ENCODE measurements around the gene PRPSAP2.
"Not testable (repeated sequence)": the region's sequence is repeated elsewhere in the genome, so short reads cannot be mapped to it uniquely, and the experiment has no call there.

PRPSAP2 gene

GRCh38 chr17:18891541-18891940, 33.6 kb downstream of the PRPSAP2 start:
- DNase-seq: no peak

DNA sequence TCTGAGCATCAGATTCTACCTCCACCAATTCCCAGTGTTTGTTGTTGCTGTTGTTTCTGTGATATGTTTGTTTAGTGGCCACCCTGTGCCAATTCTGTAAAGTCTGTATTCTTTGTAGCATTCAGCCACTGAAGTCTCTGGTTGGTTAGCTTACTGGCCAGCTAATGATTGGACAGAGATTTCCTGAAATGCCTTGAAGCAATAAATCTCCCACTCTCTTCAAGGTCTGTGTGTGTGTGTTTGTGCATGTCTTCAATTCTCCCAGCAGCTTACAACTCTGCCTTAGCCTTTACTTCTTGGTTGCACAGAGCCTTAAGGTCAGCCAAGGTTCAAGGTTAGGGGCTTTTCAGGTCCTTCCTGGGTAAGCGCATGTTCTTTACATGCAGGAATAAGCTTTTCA, 38.2 kb downstream of the PRPSAP2 start:
- DNase-seq: no peak

- DNase-seq: no peak
These were observed 39.0 kb downstream of the PRPSAP2 start for GRCh38 chr17:18896947-18897346.

DNA sequence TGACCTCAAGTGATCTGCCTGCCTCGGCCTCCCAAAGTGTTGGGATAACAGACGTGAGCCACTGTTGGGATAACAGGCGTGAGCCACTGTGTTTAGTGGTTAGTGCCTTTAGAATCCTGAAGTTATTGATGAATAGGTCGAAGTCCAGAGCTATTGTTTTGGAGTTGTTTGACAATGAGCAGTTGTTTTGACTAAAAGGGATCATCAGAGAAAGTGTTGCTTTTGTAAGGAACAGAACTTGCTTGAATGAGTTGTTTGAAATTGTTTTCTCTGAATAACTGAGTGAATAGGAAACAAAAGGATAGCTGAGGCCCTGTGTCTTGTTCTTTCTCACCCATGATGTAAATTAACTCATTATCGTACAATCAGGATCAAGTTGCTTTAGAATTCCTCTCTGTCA, 46.6 kb downstream of the PRPSAP2 start:
- DNase-seq: no peak

DNA sequence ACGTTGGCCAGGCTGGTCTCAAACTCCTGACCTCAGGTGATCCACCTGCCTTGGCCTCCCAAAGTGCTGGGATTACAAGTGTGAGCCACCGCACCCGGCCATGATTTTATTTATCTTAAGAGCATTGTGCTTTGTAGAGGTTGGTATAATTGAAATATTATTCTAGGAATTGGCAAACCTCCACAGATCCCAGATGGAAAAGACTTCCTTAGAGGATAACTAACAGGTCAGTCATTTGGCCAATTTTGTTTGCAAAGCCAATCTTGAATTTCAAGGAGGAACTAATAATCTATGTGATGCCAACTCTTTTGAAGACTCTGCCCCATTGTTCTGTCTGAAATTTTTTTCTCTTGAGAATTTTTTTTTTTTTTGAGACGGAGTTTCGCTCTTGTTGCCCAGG, 47.3 kb downstream of the PRPSAP2 start:
- DNase-seq: no peak

DNA sequence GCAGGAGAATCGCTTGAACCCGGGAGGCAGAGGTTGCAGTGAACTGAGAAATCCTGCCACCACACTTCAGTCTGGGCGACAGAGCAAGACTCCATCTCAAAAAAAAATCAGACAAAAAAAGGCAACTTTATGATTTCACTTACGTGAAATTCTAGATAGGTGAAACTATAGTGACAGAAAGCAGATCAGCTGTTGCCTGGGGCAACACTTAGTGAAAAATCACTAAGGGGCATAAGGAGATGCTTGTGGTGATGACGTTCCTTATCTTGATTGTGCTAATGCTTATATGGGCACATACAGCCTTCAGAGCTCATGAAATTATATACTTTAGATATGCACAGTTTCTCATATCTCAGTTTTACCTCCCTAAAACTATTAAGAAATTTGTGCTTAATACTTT, 52.4 kb downstream of the PRPSAP2 start:
- no peak for DNase-seq

DNA sequence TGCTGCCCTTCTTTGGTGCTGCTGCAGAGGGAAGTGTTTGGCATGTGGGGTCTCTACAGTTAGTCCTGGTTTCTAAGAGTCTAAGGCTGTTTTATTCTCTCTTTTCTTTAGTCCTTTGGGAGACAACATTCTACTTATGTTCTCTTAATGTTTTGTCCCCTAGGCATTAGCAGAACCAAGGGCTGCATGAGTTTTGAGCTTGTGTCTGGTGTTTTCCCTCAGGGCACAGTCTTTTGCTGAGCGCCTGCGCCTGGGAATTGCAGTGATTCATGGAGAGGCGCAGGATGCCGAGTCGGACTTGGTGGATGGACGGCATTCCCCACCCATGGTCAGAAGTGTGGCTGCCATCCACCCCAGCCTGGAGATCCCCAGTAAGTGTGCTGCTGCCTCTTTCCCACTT, 53.0 kb downstream of the PRPSAP2 start:
- no peak for DNase-seq

- no peak for DNase-seq
These were observed 59.0 kb downstream of the PRPSAP2 start for GRCh38 chr17:18916816-18917500.

GRCh38 chr17:18917506-18918032, 59.6 kb downstream of the PRPSAP2 start:
- no peak for DNase-seq

- no peak for DNase-seq
These were observed 62.0 kb downstream of the PRPSAP2 start for GRCh38 chr17:18919963-18920362.

DNA sequence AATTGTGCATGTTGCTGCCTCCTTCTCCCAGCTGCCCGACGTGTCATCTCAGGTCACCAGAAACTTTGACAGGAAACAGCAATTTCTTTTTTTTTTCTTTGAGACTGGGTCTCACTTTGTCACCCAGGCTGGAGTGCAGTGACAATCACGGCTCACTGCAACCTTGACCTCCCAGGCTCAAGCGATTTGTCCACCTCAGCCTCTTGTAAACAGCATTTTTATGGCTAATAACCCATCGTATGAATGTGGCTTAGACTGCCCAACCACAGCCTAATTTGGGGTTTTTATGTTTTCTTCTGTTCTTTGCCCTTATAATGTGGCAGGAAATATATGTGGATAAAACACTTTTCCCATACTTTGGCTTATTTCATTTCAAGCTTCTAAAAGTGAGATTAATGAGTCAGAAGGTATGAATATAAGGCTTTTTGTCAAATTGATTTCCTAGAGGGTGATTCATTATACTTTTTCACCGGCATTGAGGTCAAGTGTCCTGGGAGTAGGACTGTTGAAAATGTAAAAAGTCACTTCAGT, 63.0 kb downstream of the PRPSAP2 start:
- DNase-seq: no peak

GRCh38 chr17:18921485-18921884, 63.6 kb downstream of the PRPSAP2 start:
- no peak for DNase-seq

- no peak for DNase-seq
These were observed 64.1 kb downstream of the PRPSAP2 start for GRCh38 chr17:18921912-18922451.

DNA sequence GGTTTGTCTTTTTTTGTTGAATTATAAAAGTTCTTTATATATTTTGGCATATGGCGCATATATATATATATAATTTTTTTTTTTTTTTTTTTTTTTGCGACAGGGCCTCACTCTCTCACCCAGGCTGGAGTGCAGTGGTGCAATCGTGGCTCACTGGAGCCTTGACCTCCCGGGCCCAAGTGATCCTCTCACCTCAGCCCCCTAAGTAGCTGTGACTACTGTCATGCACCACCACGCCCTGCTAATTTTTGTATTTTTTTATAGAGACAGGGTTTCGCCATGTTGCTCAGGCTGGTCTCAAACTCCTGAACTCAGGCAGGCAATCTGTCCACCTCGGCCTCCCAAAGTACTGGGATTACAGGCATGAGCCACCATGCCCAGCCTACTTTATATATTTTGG, 64.7 kb downstream of the PRPSAP2 start:
- DNase-seq: not testable (repeated sequence)

GRCh38 chr17:18925187-18925586, 67.3 kb downstream of the PRPSAP2 start:
- no peak for DNase-seq

DNA sequence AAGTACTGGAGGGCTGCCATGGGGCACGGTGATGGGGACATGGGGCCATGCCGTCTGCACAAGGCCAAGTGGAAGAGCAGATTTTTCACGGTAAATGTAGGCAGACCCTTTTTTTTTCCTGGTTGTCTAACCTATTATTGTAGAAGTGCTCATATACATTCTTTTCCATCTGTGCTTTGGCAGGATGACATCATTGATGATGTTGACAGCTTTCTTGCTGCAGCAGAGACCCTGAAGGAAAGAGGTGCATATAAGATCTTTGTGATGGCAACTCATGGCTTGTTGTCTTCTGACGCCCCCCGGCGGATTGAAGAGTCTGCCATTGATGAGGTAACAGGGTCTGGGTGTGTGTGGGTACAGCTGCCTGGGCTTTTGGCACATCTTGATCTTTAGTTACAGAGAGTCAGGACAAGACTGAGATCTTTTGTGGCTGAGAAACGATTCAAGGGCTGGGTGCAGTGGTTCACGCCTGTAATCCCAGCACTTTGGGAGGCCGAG, 70.7 kb downstream of the PRPSAP2 start:
- no peak for DNase-seq

GRCh38 chr17:18932360-18933055, 74.6 kb downstream of the PRPSAP2 start:
- no peak for DNase-seq

DNA sequence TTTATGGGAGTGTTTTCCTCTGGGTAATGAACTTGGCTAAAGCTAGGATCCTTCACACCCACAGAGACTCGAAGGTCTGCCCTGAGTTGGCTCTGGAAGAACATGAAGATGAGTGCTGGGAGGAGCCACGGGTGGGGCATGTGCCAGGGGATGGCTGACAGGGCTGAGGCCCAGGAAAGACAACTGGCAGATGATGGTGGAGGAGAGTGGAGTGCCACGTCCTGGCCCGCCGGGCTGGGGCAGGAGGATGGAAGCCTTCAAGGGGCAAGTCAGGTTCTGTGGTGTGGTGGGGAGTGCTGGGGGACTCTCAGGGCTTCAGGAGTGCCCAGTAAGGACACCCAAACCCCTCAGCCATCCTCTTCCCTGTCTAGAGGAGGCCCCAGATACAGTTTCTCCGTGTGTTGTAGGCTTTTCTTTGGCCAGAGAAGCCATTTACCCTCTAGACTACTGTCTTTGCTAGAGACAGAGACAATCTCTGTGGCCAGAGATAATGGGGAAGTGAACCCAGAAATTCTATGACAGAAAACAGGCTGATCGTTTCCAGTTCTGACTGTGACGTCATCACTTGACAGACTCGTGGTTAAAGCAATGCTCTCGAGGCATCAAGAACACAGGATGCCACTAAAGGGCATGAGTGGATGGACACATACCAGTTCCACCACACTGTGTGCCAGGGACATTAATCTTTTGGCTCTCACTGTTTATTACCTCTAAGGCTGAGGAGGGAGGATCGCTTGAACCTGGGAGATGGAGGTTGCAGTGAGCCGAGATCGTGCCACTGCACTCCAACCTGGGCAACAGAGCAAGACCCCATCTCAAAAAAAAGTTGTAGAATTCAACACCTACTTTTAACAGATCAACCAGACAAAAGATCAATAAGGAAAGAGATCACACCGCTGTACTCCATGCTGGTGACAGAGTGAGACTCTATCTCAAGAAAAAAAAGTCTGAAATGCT, 75.4 kb downstream of the PRPSAP2 start:
- DNase-seq: no peak

DNA sequence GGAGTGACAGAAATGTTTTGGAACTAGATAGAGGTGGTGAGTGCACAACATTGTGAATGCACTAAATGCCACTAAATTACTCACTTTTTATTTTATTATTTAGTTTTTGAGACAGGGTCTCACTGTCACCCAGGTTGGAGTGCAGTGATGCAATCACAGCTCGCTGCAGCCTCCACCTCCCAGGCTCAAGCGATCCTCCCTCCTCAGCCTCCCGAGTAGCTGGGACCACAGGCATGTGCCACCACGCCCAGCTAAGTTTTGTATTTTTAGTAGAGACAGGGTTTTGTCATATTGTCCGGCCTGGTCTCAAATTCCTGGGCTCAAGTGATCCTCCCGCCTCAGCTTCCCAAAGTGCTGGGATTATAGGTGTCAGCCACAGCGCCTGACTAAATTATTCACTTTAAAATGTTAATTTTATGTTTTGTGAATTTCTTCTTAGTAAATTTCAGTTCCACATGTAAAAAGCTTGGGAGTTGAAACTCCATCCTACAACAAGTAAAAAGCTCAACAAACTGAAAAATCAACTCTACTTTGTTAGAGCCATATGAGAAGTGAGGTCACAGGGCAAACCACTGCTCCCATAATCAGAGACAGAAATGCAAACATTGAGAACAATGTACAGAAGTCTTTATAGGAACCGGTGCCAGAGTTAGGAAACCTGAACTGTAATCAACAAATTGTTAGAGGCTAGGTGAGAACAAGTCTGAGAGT, 80.2 kb downstream of the PRPSAP2 start:
- DNase-seq: no peak

GRCh38 chr17:18938692-18939023, 80.7 kb downstream of the PRPSAP2 start:
- no peak for DNase-seq

DNA sequence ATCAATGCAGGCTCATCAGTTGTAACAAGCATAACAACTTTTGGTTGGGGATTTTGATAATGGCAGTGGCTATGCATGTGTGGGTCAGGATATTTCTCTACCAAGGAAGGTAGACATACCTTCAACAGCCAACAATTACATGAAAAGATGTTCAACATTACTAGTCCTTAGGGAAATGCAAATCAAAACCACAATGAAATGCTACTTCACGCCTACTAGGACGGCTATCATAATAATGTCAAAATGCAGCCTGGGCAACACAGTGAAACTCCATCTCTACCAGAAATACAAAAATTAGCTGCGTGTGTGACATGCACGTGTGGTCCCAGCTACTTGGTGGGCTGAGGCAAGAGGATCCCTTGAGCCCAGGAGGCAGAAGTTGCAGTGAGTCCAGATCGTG, 86.7 kb downstream of the PRPSAP2 start:
- no peak for DNase-seq

- DNase-seq: no peak
These were observed 88.6 kb downstream of the PRPSAP2 start for GRCh38 chr17:18946536-18946935.

Measured in activated CD8-positive, alpha-beta memory T cell treated with anti-CD3 and anti-CD28 coated beads, Interleukin-2, amount 50 U/mL, for 4 hours (primary cell).